MM.1S (cell line): ENCODE results near the gene GPRIN1.
"Not testable (repeated sequence)": the region's sequence is repeated elsewhere in the genome, so short reads cannot be mapped to it uniquely, and the experiment has no call there.

Experiments
- DNase-seq: peaks from one replicate; pipeline ENCODE4 v3.0.0-alpha.2; 2015
- H2AFZ ChIP-seq: fragments of 300-600 bp; sonication (generic); 2 replicates; pipeline ENCODE4 v1.6.0; 2016; ENCODE audit warnings: antibody characterized with exemption, low read length
- H3F3A ChIP-seq: fragments of 300-600 bp; sonication (generic); 2 replicates; pipeline ENCODE4 v1.6.1; 2016; ENCODE audit warnings: mild to moderate bottlenecking, antibody characterized with exemption, low read length, moderate library complexity, mixed read lengths; ENCODE audit not compliant: insufficient read depth
- H3K27ac ChIP-seq: fragments of 300-600 bp; sonication (generic); 2 replicates; pipeline ENCODE4 v1.5.1; 2016; ENCODE audit warnings: mild to moderate bottlenecking, low read length
- H3K27me3 ChIP-seq: fragments of 300-600 bp; sonication (generic); replicated peaks from 2 replicates; pipeline ENCODE4 v1.6.0; 2016; ENCODE audit warnings: low read length; ENCODE audit not compliant: insufficient read depth
- H3K36me3 ChIP-seq: fragments of 300-600 bp; sonication (generic); replicated peaks from 2 replicates; pipeline ENCODE4 v1.6.1; 2016; ENCODE audit warnings: mild to moderate bottlenecking, low read length, mixed read lengths; ENCODE audit not compliant: insufficient read depth
- H3K4me1 ChIP-seq: fragments of 300-600 bp; sonication (generic); 2 replicates; pipeline ENCODE4 v1.6.1; 2016; ENCODE audit warnings: low read length, mixed read lengths
- H3K4me2 ChIP-seq: fragments of 300-600 bp; sonication (generic); 2 replicates; pipeline ENCODE4 v1.6.0; 2016; ENCODE audit warnings: low read depth, low read length
- H3K4me3 ChIP-seq: fragments of 300-600 bp; sonication (generic); 2 replicates; pipeline ENCODE4 v1.5.1; 2016; ENCODE audit warnings: low read length, mixed read lengths
- H3K79me2 ChIP-seq: fragments of 300-600 bp; sonication (generic); 2 replicates; pipeline ENCODE4 v1.6.1; 2016; ENCODE audit warnings: mixed run types, low read length, mixed read lengths
- H3K9ac ChIP-seq: fragments of 300-600 bp; sonication (generic); 2 replicates; pipeline ENCODE4 v1.6.1; 2016; ENCODE audit warnings: low read length, mixed read lengths
- H3K9me2 ChIP-seq: fragments of 300-600 bp; sonication (generic); replicated peaks from 2 replicates; pipeline ENCODE4 v1.6.1; 2016; ENCODE audit warnings: mild to moderate bottlenecking, low read length, mixed read lengths; ENCODE audit not compliant: insufficient read depth
- H3K9me3 ChIP-seq: fragments of 300-600 bp; sonication (generic); replicated peaks from 2 replicates; pipeline ENCODE4 v1.6.1; 2016; ENCODE audit warnings: mild to moderate bottlenecking, low read length, mixed read lengths; ENCODE audit not compliant: insufficient read depth
- H4K20me1 ChIP-seq: fragments of 300-600 bp; sonication (generic); 2 replicates; pipeline ENCODE4 v1.6.1; 2016; ENCODE audit warnings: mild to moderate bottlenecking, low read length, moderate library complexity, mixed read lengths; ENCODE audit not compliant: insufficient read depth
- CTCF ChIP-seq: fragments of 300-600 bp; sonication (generic); IDR thresholded peaks from 2 replicates; pipeline ENCODE4 v1.5.1; 2016; ENCODE audit warnings: antibody characterized with exemption, low read length, mixed read lengths
- EZH2 ChIP-seq: fragments of 300-600 bp; sonication (generic); optimal IDR thresholded peaks from 2 replicates; pipeline ENCODE3; 2017; ENCODE audit warnings: low read depth, mild to moderate bottlenecking, antibody characterized with exemption, low read length, mixed read lengths
- EZH2phosphoT487 ChIP-seq: fragments of 300-600 bp; sonication (generic); IDR thresholded peaks from 2 replicates; pipeline ENCODE4 v1.6.1; 2018; ENCODE audit warnings: antibody characterized with exemption, low read length

GPRIN1 gene

GRCh38 chr5:176557846-176558245 is 52.1 kb downstream of the GPRIN1 start:
- H4K20me1 ChIP-seq, result no peaks in the 10 kb centered on the region
- H3F3A ChIP-seq, result no peaks in the 10 kb centered on the region
- H3K4me3 ChIP-seq, result no peak overlapping the region
- H3K79me2 ChIP-seq, result no peaks in the 10 kb centered on the region
- H2AFZ ChIP-seq, result no peak overlapping the region
- no peak overlapping the region for H3K4me2 ChIP-seq
- peaks cover 8% of the 10 kb centered on the region; the same call in 1 of the 2 replicates for H3K4me1 ChIP-seq
- H3K9me3 ChIP-seq, result no peaks in the 10 kb centered on the region
- H3K9ac ChIP-seq, result no peak overlapping the region
- TF ChIP-seq CTCF (no peak), EZH2phosphoT487 (no peak), EZH2 (no peak)
- H3K27me3 ChIP-seq, result peaks cover 8% of the 10 kb centered on the region; the same call in 1 of the 2 replicates
- no peaks in the 10 kb centered on the region for H3K9me2 ChIP-seq
- H3K27ac ChIP-seq, result no peak overlapping the region
- no peak for DNase-seq
- no peaks in the 10 kb centered on the region for H3K36me3 ChIP-seq

- Histone ChIP-seq H3K27ac (no peak overlapping the region), H3K9me3 (no peaks in the 10 kb centered on the region), H3K4me3 (no peak overlapping the region), H3K36me3 (no peaks in the 10 kb centered on the region), H3K9me2 (no peaks in the 10 kb centered on the region), H3F3A (no peaks in the 10 kb centered on the region), H3K9ac (no peak overlapping the region), H3K27me3 (peaks cover 8% of the 10 kb centered on the region; the same call in 1 of the 2 replicates), H4K20me1 (no peaks in the 10 kb centered on the region), H3K4me1 (peaks cover 11% of the 10 kb centered on the region; the same call in 1 of the 2 replicates), H3K4me2 (no peak overlapping the region), H3K79me2 (no peaks in the 10 kb centered on the region), H2AFZ (no peak overlapping the region)
- no peak for DNase-seq
- no peak for TF ChIP-seq EZH2
- TF ChIP-seq CTCF, result no peak
- no peak for TF ChIP-seq EZH2phosphoT487
These were observed 56.5 kb downstream of the GPRIN1 start for GRCh38 chr5:176553260-176554085.

GRCh38 chr5:176552332-176552869 is 57.6 kb downstream of the GPRIN1 start:
- H2AFZ ChIP-seq, result no peak overlapping the region
- no peaks in the 10 kb centered on the region for H3K79me2 ChIP-seq
- TF ChIP-seq EZH2phosphoT487 (no peak), CTCF (no peak), EZH2 (no peak)
- H3K9me3 ChIP-seq, result no peaks in the 10 kb centered on the region
- no peak overlapping the region for H3K27ac ChIP-seq
- no peak overlapping the region for H3K4me3 ChIP-seq
- H3K9ac ChIP-seq, result no peak overlapping the region
- no peaks in the 10 kb centered on the region for H4K20me1 ChIP-seq
- H3K27me3 ChIP-seq, result peaks cover 8% of the 10 kb centered on the region; the same call in 1 of the 2 replicates
- H3K4me1 ChIP-seq, result peaks cover 11% of the 10 kb centered on the region; the same call in 1 of the 2 replicates
- H3F3A ChIP-seq, result no peaks in the 10 kb centered on the region
- no peak for DNase-seq
- H3K4me2 ChIP-seq, result no peak overlapping the region
- no peaks in the 10 kb centered on the region for H3K36me3 ChIP-seq
- H3K9me2 ChIP-seq, result no peaks in the 10 kb centered on the region

DNA sequence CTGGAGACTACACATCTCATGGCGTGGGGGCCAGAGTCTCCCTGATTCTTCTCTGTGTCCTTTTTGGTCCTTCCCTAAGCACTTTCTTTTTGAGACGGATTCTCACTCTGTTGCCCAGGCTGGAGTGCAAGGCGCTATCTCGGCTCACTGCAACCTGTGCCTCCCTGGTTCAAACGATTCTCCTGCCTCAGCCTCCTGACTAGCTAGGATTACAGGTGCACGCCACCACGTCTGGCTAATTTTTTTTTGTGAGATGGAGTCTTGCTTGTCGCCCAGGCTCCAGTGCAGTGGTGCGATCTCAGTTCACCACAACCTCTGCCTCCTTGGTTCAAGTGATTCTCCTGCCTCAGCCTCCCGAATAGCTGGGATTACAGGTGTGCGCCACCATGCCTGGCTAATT is 59.0 kb downstream of the GPRIN1 start:
- not testable (repeated sequence) for H3F3A ChIP-seq, H3K9me3 ChIP-seq, H3K79me2 ChIP-seq, H3K27ac ChIP-seq, DNase-seq, H3K27me3 ChIP-seq, H3K36me3 ChIP-seq, H3K9me2 ChIP-seq, H3K9ac ChIP-seq, H4K20me1 ChIP-seq
- H3K4me1 ChIP-seq, result peaks cover 11% of the 10 kb centered on the region; the same call in 1 of the 2 replicates
- H2AFZ ChIP-seq, result peak overlapping the region; percentile 15; the same call in 1 of the 2 replicates
- peak overlapping the region; percentile 89 for H3K4me2 ChIP-seq
- peak overlapping the region; percentile 47 for H3K4me3 ChIP-seq
